A673 (cell line): ENCODE results near the gene RAPGEF2. TPM values are rescaled to one million over a fixed set of nuclear protein-coding genes. Genes with fewer than 3 reads are reported as not detected.

Experiments
- BruUV-seq: library from RNA; stranded (reverse); fragments of 400-500 nt; replicated peaks from 2 replicates; lab custom pipeline; 2021; lab: Mats Ljungman, UMichigan
- CTCF ChIA-PET: fragments of 300-600 bp; sonication (Branson Sonifier 250); formaldehyde crosslinking; loops from one replicate; lab custom pipeline; 2022; ENCODE audit warnings: antibody characterized with exemption; lab: Charles Lee
- POLR2A ChIA-PET: fragments of 300-600 bp; sonication (Branson Sonifier 250); formaldehyde crosslinking; loops from one replicate; lab custom pipeline; 2022; ENCODE audit warnings: antibody characterized with exemption; ENCODE audit not compliant: low non-redundant PET; lab: Charles Lee
- DNase-seq: peaks from one replicate; pipeline ENCODE4 v3.0.0-alpha.2; 2015; ENCODE audit warnings: low spot score
- H3K27ac ChIP-seq: fragments of 200-600 bp; sonication (generic); 2 replicates; pipeline ENCODE4 v1.5.1; 2016; ENCODE audit warnings: mixed run types, low read depth, mild to moderate bottlenecking, mixed read lengths, antibody characterized with exemption, low read length; ENCODE audit not compliant: poor library complexity, severe bottlenecking
- H3K27me3 ChIP-seq: fragments of 200-600 bp; sonication (generic); replicated peaks from 2 replicates; pipeline ENCODE4 v1.6.1; 2017; ENCODE audit warnings: mixed run types, low read depth, mild to moderate bottlenecking, mixed read lengths, antibody characterized with exemption, low read length; ENCODE audit not compliant: insufficient read depth, poor library complexity
- H3K36me3 ChIP-seq: fragments of 200-600 bp; sonication (generic); 2 replicates; pipeline ENCODE4 v1.6.1; 2016; ENCODE audit warnings: mixed run types, mild to moderate bottlenecking, mixed read lengths, antibody characterized with exemption, low read length; ENCODE audit not compliant: insufficient read depth, poor library complexity, severe bottlenecking
- H3K4me1 ChIP-seq: fragments of 200-600 bp; sonication (generic); 2 replicates; pipeline ENCODE4 v1.6.1; 2017; ENCODE audit warnings: mixed run types, mild to moderate bottlenecking, mixed read lengths, antibody characterized with exemption, low read length; ENCODE audit not compliant: insufficient read depth, poor library complexity, severe bottlenecking
- H3K4me3 ChIP-seq: fragments of 200-600 bp; sonication (generic); 2 replicates; pipeline ENCODE4 v1.5.1; 2016; ENCODE audit warnings: low read depth, mixed run types, mild to moderate bottlenecking, mixed read lengths, low read length; ENCODE audit not compliant: poor library complexity, severe bottlenecking
- H3K9me3 ChIP-seq: fragments of 200-600 bp; sonication (generic); 2 replicates; pipeline ENCODE4 v1.6.1; 2016; ENCODE audit warnings: mixed run types, low read depth, mild to moderate bottlenecking, mixed read lengths, antibody characterized with exemption, low read length; ENCODE audit not compliant: poor library complexity, severe bottlenecking
- CTCF ChIP-seq: fragments of 300-800, 200-600 bp; sonication (generic); conservative IDR thresholded peaks from 2 replicates; pipeline ENCODE4 v1.5.1; 2017; ENCODE audit warnings: low read depth, mild to moderate bottlenecking, antibody characterized with exemption, low read length, moderate library complexity, mixed read lengths
- EZH2 ChIP-seq: fragments of 200-600 bp; sonication (generic); IDR thresholded peaks from 2 replicates; pipeline ENCODE4 v1.6.1; 2017; ENCODE audit warnings: borderline replicate concordance, low read depth, mild to moderate bottlenecking, mixed read lengths, antibody characterized with exemption, low read length; ENCODE audit not compliant: poor library complexity, severe bottlenecking
- intact Hi-C: fragments of 100-400 bp; cut with micrococcal nuclease; formaldehyde crosslinking; loops from one replicate; pipeline ENCODE4 v1.10.0; 2022; ENCODE audit not compliant: unreplicated experiment
- total RNA-seq: library from RNA; stranded (reverse); gene quantifications from 2 replicates; pipeline ENCODE4 v1.2.3, GENCODE V29; 2021

The RAPGEF2 gene
- total RNA-seq, 1 experiment from 2014 or later, result 31.9 TPM

GRCh38 chr4:159185591-159186023 lies 82.7 kb downstream of the RAPGEF2 start:
- POLR2A ChIA-PET, result no interaction called here
- Histone ChIP-seq H3K4me3 (no peak overlapping the region), H3K36me3 (no peaks in the 10 kb centered on the region), H3K9me3 (no peaks in the 10 kb centered on the region), H3K27me3 (no peaks in the 10 kb centered on the region), H3K4me1 (peaks cover 8% of the 10 kb centered on the region), H3K27ac (no peak overlapping the region)
- no TSS peak for BruUV-seq
- TF ChIP-seq EZH2, result no peak
- no peak for TF ChIP-seq CTCF
- intact Hi-C loops, result no loop called here
- CTCF ChIA-PET, result no interaction called here
- no peak for DNase-seq

GRCh38 chr4:159188646-159189045 lies 85.8 kb downstream of the RAPGEF2 start:
- intact Hi-C loops, result no loop called here
- ChIA-PET POLR2A (no interaction called here), CTCF (no interaction called here)
- H3K4me1 ChIP-seq, result peaks cover 8% of the 10 kb centered on the region
- BruUV-seq, result no TSS peak
- no peak for DNase-seq
- no peak overlapping the region for H3K4me3 ChIP-seq
- H3K9me3 ChIP-seq, result no peaks in the 10 kb centered on the region
- no peaks in the 10 kb centered on the region for H3K36me3 ChIP-seq
- TF ChIP-seq CTCF, result no peak
- no peak for TF ChIP-seq EZH2
- H3K27ac ChIP-seq, result no peak overlapping the region
- H3K27me3 ChIP-seq, result no peaks in the 10 kb centered on the region

GRCh38 chr4:159190651-159191050 lies 87.8 kb downstream of the RAPGEF2 start:
- Histone ChIP-seq H3K4me1 (peaks cover 3% of the 10 kb centered on the region), H3K27ac (no peak overlapping the region), H3K27me3 (no peaks in the 10 kb centered on the region), H3K4me3 (no peak overlapping the region), H3K36me3 (no peaks in the 10 kb centered on the region), H3K9me3 (no peaks in the 10 kb centered on the region)
- intact Hi-C loops, result no loop called here
- no peak for DNase-seq
- no TSS peak for BruUV-seq
- TF ChIP-seq EZH2 (no peak), CTCF (no peak)
- CTCF ChIA-PET, result no interaction called here
- POLR2A ChIA-PET, result no interaction called here
